MCF 10A (cell line): ENCODE measurements around the gene SCUBE3. TPM values are rescaled to one million over a fixed set of nuclear protein-coding genes. Genes with fewer than 3 reads are reported as not detected.

Source experiments
- BruUV-seq: library from RNA; stranded (reverse); fragments of 400-500 nt; replicated peaks from 2 replicates; lab custom pipeline; 2021; lab: Mats Ljungman, UMichigan
- CTCF ChIA-PET: fragments of 300-600 bp; sonication (Branson Sonifier 250); formaldehyde crosslinking; extraction: SDS; loops from one replicate; lab custom pipeline; 2021; ENCODE audit warnings: antibody characterized with exemption, inconsistent platforms; lab: Yijun Ruan, JAX
- POLR2A ChIA-PET: fragments of 300-600, 350-650 bp; sonication (Branson Sonifier 250); formaldehyde crosslinking; extraction: SDS; loops from one replicate; lab custom pipeline; 2020; ENCODE audit warnings: antibody characterized with exemption, inconsistent platforms; lab: Yijun Ruan, JAX
- DNase-seq: peaks from one replicate; pipeline ENCODE4 v3.0.0-alpha.2; 2018; ENCODE audit not compliant: unreplicated experiment
- H3K27ac Mint-ChIP-seq: one replicate; pipeline ENCODE4 v1.8.0; 2022; ENCODE audit warnings: mild to moderate bottlenecking, low read depth, mixed read lengths; ENCODE audit not compliant: unreplicated experiment
- H3K27me3 Mint-ChIP-seq: one replicate; pipeline ENCODE4 v1.8.0; 2022; ENCODE audit warnings: mixed read lengths; ENCODE audit not compliant: insufficient read depth, unreplicated experiment
- H3K36me3 Mint-ChIP-seq: one replicate; pipeline ENCODE4 v1.8.0; 2022; ENCODE audit warnings: mild to moderate bottlenecking, moderate library complexity, mixed read lengths; ENCODE audit not compliant: insufficient read depth, unreplicated experiment
- H3K4me1 Mint-ChIP-seq: one replicate; pipeline ENCODE4 v1.8.0; 2022; ENCODE audit warnings: mixed read lengths; ENCODE audit not compliant: insufficient read depth, unreplicated experiment
- H3K4me3 Mint-ChIP-seq: one replicate; pipeline ENCODE4 v1.8.0; 2022; ENCODE audit warnings: mild to moderate bottlenecking, moderate library complexity, mixed read lengths; ENCODE audit not compliant: unreplicated experiment
- H3K9me3 Mint-ChIP-seq: one replicate; pipeline ENCODE4 v1.8.0; 2022; ENCODE audit warnings: mixed read lengths; ENCODE audit not compliant: unreplicated experiment
- intact Hi-C: fragments of 100-400 bp; cut with micrococcal nuclease; formaldehyde crosslinking; loops from 2 replicates; pipeline ENCODE4 v1.14.1; 2022
- total RNA-seq: library from RNA; stranded (reverse); gene quantifications from 2 replicates; pipeline ENCODE4 v1.2.3, GENCODE V29; 2022
- TF ChIP-seq, protein P1 (sequence below): fragments of 200-600 bp; IDR thresholded peaks from one replicate; pipeline ENCODE4 v1.8.0; 2022; ENCODE audit warnings: antibody characterized with exemption, mild to moderate bottlenecking; ENCODE audit not compliant: unreplicated experiment

SCUBE3 gene
- total RNA-seq, 1 experiment from 2014 or later = not detected

DNA sequence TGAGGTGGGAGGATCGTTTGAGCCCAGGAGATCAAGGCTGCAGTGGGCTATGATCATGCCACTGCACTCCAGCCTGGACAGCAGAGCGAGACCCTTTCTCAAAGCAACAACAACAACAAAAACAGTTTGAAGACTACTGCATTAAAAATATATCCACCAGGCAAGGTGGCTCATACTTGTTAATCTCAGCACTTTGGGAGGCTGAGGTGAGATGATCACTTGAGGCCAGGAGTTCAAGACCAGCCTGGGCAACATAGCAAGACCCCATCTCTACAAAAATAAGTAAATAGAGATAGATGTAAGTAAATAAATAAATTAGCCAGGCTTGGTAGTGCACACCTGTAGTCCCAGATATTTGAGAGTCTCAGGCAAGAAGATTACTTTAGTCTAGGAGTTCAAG is 58.2 kb downstream of the SCUBE3 start:
- Mint-ChIP-seq H3K4me3 (no peak overlapping the region), H3K36me3 (no peaks in the 10 kb centered on the region), H3K27me3 (no peaks in the 10 kb centered on the region), H3K9me3 (no peaks in the 10 kb centered on the region), H3K4me1 (peaks cover 5% of the 10 kb centered on the region), H3K27ac (no peak overlapping the region)
- intact Hi-C loops = no loop called here
- TF ChIP-seq, protein P1, sequence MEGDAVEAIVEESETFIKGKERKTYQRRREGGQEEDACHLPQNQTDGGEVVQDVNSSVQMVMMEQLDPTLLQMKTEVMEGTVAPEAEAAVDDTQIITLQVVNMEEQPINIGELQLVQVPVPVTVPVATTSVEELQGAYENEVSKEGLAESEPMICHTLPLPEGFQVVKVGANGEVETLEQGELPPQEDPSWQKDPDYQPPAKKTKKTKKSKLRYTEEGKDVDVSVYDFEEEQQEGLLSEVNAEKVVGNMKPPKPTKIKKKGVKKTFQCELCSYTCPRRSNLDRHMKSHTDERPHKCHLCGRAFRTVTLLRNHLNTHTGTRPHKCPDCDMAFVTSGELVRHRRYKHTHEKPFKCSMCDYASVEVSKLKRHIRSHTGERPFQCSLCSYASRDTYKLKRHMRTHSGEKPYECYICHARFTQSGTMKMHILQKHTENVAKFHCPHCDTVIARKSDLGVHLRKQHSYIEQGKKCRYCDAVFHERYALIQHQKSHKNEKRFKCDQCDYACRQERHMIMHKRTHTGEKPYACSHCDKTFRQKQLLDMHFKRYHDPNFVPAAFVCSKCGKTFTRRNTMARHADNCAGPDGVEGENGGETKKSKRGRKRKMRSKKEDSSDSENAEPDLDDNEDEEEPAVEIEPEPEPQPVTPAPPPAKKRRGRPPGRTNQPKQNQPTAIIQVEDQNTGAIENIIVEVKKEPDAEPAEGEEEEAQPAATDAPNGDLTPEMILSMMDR = no peak
- ChIA-PET POLR2A (no interaction called here), CTCF (no interaction called here)
- no TSS peak for BruUV-seq
- no peak for DNase-seq

DNA sequence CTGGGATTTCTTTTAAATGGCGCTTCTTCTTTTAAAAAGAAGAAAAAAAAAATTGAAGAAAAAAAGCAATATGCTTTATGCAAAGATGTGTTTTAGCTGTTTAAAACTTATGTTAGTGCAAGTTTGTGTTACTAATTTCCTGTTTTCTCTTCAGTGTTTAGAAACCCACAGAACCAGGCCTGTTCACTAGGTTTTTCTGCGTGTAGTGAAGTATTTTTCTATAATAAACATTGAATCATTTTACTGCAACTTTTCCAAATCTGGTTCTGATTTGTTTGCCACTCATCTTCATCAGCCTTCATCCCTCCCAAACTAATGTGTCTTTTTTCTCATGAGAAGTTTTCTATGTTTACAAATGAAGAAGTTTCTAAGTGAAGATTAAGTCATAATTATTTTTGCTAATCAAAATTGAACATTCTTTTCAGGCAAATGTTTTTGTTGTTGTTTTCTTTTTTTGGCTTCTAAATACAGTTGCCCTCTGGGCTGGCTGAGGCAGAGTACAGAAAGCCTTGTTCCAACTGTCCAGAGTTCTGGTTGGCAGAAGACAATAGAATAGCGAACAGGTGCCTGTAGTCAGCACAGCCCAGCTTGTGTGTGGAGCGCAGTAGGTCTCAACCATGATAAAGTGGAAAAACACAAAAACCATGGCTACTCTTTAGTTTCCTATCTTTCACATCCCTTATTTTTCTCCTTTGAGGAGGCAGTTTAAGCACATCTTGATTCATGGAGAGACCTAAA is 60.2 kb downstream of the SCUBE3 start:
- DNase-seq = no peak
- POLR2A ChIA-PET = no interaction called here
- no peaks in the 10 kb centered on the region for H3K36me3 Mint-ChIP-seq
- H3K4me1 Mint-ChIP-seq = peaks cover 5% of the 10 kb centered on the region
- no peaks in the 10 kb centered on the region for H3K27me3 Mint-ChIP-seq
- intact Hi-C loops = no loop called here
- no peaks in the 10 kb centered on the region for H3K9me3 Mint-ChIP-seq
- H3K4me3 Mint-ChIP-seq = no peak overlapping the region
- no peak overlapping the region for H3K27ac Mint-ChIP-seq
- CTCF ChIA-PET = interaction anchor here (1.3 kb wide), 1 partner anchor 128 kb away, joined by 3 read pairs; no protein-coding TSS in a partner anchor
- TF ChIP-seq, protein P1 = no peak
- no TSS peak for BruUV-seq

DNA sequence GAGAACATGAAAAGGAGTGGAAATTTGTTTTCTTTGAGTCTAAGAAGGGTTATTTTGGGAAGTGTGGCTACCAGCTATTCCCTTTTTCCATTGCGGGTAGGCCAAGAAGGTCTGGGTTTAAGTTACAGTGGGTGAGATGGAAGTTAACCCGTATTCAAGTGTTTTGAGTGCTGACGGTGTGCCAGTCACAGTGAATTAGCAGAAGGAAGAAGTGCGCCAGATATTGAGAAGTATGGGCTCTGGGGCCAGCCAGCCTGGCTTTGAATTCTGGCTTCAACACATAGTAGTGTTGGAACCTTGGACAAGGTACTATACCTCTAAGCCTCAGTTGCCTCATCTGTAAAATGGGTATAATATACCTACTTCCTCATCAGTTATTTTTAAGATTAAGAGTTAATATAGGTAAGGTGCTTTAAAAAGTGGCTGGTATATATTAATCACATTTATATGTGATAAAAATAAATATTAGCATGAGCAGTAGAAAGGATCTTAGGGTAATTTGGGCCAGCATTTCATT is 62.0 kb downstream of the SCUBE3 start:
- H3K4me3 Mint-ChIP-seq = no peak overlapping the region
- DNase-seq = no peak
- H3K4me1 Mint-ChIP-seq = peaks cover 5% of the 10 kb centered on the region
- H3K9me3 Mint-ChIP-seq = no peaks in the 10 kb centered on the region
- H3K36me3 Mint-ChIP-seq = no peaks in the 10 kb centered on the region
- ChIA-PET POLR2A (no interaction called here), CTCF (interaction anchor here (0.7 kb wide), 1 partner anchor 18 kb away, joined by 3 read pairs; no protein-coding TSS in a partner anchor)
- TF ChIP-seq, protein P1 = no peak
- no peaks in the 10 kb centered on the region for H3K27me3 Mint-ChIP-seq
- no TSS peak for BruUV-seq
- intact Hi-C loops = no loop called here
- no peak overlapping the region for H3K27ac Mint-ChIP-seq

DNA sequence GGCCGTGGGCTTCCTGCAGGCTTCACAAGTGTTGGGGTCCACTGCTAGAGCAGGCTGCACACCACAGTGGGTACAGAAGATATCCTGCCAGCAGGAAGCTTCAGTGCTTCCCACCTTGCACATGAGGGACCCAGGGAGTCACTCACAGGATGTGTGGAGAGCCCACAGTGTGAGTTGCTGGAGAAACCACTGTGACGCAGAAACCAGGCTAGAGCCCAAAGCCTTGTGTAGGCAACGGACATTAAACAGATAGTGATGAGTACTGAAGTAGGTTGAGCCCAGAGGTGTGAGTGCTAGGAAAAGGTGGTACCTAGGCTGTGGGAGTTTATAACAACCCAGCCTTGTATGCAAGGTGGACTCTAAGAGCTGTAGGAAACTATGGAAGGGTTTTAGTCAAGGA is 65.0 kb downstream of the SCUBE3 start:
- Mint-ChIP-seq H3K4me3 (no peak overlapping the region), H3K36me3 (peaks cover 14% of the 10 kb centered on the region), H3K4me1 (peaks cover 5% of the 10 kb centered on the region), H3K27me3 (no peaks in the 10 kb centered on the region), H3K27ac (no peak overlapping the region), H3K9me3 (no peaks in the 10 kb centered on the region)
- POLR2A ChIA-PET = no interaction called here
- intact Hi-C loops = no loop called here
- CTCF ChIA-PET = interaction anchor here (0.7 to 2.1 kb wide), 3 partner anchors 15 to 978 kb away, joined by 3 to 7 read pairs (median 3); no protein-coding TSS in a partner anchor
- no TSS peak for BruUV-seq
- TF ChIP-seq, protein P1 = no peak
- DNase-seq = no peak
